HG02938 (cell line): Measurements from ENCODE around the gene DIPK1B.
"Not testable (repeated sequence)": the region's sequence is repeated elsewhere in the genome, so short reads cannot be mapped to it uniquely, and the experiment has no call there.

Experiments used
- ATAC-seq: cut with Tn5 transposase; IDR thresholded peaks from one replicate; pipeline ENCODE4 v1.9.1; 2021; ENCODE audit warnings: mild to moderate bottlenecking, moderate library complexity; ENCODE audit not compliant: unreplicated experiment

Gene DIPK1B

GRCh38 chr9:136748666-136749611 is 36.6 kb downstream of the DIPK1B start:
- ATAC-seq, result no peak

DNA sequence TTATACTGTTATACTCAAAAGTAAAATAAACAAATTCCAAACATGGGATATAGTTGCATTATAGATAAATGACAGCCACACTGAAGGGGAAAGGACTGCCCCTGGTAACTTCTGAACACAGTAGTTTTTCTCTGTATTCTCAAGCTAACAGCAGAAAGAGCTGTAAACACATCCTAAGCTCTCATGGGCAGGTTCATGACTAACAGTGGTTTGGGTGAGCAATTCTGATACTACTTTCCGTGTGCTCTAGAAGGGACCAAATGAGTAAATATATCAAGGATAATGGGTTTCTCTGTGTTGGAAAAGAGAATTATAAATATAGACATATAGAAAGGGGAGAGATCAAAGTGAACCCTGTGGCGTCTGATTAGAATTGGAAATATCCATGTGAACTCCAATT is 38.2 kb downstream of the DIPK1B start:
- ATAC-seq, result no peak

- ATAC-seq, result no peak
These were observed 38.9 kb downstream of the DIPK1B start for GRCh38 chr9:136751244-136751643.

DNA sequence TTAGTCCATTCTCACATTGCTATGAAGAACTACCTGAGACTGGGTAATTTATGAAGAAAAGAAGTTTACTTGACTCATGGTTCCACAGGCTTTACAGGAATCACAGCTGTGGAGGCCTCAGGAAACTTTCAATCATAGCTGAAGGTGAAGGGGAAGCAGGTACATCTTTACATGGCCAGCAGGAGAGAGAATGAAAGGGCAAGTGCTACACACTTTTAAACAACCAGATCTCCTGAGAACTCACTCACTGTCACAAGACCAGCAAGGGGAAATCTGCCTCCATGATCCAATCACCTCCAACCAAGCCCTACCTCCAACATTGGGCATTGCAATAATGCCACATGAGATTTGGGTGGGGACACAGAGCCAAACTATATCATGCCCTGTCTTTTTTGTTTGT is 39.4 kb downstream of the DIPK1B start:
- ATAC-seq, result no peak

DNA sequence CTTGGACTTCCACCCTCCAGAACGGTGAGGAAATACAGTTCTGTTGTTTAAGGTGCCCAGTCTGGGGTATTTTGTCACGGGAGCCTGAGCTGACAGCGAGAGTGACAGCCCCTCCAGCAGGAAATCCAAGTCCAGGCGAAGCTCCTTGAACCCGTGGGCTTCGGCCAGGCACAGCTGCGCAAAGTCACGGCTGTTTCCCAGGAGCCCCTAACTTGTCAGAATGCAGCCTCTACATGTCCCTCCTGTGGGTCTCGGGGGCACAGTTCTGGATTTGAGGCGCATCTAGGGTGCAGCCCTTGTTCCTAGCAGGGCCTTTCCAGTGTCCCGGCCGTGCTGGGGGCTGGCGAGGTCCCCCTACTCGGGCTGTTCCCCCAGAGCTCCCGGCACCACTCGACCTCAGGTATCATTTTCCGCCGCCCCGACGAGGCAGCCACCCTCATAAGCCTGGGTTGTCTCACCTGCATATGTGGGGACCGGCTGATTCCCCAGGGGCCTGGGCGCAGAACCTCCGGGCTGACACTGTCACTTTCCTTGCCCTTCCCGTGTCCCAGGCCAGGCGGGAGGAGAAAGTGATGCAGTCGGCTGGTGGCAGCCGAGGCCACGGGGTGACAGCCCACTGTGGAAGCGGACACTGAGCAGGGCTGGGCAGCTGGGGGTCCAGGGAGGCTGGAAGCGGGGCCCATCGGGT is 41.1 kb downstream of the DIPK1B start:
- ATAC-seq, result no peak

DNA sequence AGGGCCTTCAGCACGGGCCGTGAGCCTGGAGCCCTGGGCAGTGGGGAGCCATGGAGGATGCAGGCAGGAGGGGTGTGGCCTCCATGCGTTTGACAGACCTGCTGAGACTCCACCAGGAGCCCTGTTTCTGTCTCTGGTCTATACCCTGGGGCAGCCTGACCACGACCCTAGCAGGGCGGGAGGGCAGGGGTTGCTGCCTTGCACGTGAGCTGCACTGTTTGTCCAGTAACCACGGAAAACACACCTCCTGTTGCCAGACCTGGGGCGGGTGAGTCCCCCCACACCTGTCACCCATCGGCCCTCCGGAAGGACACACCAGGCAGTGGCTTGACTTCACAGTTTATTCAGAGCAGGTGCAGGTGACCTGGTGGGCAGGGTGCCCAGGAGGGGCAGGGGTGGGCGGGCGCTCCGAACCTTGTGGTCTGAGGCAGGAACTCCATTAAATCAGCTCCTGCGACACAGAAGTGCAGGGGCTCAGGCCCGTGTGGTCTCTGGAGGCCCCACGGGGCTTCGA is 41.7 kb downstream of the DIPK1B start:
- ATAC-seq, result no peak

DNA sequence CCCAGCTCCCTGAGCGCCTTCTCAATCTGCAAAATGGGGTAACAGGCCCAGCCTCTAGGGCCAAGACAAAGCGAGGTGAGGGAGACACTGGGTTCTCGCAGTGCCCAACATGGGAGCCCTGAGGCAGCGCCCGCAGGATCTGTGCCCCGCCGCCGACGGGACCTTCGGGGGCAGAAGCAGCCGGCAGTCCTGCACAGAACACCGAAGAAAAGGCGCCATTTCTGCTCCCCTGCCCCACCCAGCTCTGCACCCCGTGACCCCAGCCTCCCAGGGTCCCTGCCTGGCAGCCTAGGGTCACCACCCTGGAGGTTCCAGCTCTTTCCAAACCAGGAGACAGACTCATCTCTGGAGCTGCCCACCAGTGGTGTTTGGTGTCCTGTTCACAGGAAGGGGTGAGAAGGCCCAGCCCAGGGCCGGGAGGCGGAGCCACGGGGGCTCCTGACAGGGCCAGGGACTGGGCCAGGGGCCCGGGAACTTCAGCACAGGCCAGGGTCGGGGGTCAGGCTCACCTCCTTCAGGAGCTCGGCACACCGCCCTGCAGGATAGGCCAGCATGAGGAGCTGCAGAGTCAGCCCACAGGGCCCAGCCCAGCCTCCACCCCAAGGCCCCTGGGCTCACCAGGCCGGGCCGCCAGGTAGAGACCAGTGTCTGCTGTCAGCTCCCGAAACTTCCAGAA is 42.4 kb downstream of the DIPK1B start:
- ATAC-seq, result no peak

DNA sequence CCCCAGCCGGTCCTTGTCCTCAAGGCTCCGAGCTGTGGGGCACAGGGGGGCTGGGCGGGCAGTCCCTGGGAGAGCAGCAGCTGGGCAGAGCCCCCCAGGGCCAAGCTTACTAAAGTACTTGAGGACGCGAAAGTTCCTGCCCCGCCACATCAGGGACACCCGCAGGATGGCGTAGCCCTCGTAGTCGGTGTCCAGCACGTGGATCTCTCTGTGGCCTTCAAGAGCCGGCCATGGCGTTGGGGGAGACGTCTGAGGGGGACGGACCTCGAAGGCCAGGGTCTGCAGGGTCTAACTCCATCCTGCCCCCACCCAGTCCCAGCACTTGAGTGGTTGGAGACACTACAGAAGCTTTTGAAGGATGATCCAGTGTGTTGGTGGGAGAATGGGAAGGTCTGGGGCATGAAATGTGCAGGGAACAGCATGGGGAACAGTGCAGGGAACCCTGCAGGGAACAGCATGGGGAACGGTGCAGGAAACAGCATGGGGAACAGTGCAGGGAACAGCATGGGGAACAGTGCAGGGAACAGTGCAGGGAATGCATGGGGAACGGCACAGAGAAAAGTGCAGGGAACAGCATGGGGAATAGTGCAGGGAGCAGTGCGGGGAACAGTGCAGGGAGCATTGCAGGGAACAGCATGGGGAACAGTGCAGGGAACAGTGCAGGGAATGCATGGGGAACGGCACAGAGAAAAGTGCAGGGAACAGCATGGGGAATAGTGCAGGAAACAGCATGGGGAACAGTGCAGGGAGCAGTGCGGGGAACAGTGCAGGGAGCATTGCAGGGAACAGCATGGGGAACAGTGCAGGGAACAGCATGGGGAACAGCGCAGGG is 43.1 kb downstream of the DIPK1B start:
- ATAC-seq, result not testable (repeated sequence)

DNA sequence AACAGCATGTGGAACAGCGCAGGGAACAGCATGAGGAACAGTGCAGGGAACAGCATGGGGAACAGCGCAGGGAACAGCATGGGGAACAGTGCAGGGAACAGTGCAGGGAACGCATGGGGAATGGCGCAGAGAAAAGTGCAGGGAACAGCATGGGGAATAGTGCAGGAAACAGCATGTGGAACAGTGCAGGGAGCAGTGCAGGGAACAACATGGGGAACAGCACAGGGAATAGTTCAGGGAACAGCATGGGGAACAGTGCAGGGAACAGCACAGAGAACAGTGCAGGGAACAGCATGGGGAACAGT is 43.7 kb downstream of the DIPK1B start:
- ATAC-seq, result no peak

- ATAC-seq, result no peak
These were observed 44.5 kb downstream of the DIPK1B start for GRCh38 chr9:136756836-136757235.

- ATAC-seq, result no peak
These were observed 45.0 kb downstream of the DIPK1B start for GRCh38 chr9:136757328-136757727.

- no peak for ATAC-seq
These were observed 45.4 kb downstream of the DIPK1B start for GRCh38 chr9:136757751-136758140.

DNA sequence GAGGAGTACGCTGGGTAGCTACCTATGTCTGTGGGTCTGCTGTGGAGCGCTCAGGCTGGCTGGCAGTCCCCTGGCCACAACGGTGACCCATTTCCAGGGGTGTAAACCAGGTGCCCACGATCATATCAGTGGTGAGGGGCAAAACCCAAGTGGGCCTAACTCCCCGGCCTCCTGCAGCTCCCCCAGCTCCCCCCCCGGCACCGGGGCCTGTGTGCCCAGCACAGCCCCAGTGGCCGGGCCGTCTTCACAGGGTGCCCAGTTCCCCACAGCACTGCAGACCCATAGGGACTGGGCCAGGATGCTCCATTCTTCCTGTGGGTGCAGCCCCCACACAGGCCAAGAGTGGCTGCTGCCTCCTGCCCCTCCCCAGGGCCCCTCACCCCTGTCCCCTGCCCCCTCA is 46.6 kb downstream of the DIPK1B start:
- ATAC-seq, result no peak

DNA sequence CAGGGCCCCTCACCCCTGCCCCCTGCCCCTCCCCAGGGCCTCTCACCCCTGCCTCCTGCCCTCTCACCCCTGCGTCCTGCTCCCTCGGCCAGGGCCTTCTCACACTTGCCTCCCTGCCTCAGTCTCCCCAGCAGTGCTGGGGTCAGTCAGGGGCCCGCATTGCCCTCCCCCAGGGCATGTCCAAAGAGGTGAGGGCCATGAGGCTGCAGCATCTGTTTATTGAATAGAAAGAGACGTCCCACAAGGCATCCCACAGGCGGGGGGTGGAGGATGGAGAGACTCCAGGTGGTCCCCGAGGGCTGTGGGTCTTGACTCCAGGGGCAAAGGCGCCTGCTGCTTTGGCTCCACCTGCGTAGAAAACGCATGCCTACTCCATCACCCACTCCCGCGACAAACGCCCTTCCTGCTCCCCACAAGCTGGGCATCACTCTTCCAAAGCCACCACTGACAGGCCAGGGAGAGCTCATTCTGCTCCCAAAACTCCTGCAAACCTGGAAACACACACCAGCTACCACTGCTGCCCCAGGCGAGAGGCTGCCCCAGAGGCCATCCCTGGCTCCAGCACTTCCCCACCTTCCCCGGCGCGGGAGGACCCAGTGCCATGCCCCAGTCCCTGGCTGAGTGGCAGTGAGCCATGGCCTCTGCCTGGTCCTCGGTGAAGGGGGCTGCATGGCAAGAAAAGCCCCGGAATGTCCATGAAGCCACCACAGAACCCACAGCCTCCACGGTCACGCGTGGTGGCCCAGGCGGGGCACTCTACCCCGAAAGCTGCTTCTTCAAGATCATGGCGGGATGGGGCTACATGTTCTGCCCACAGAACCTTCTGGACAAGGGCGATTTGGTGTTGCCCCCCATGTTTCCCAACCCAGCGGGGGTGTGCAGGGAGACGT is 47.3 kb downstream of the DIPK1B start:
- ATAC-seq, result no peak

- no peak for ATAC-seq
These were observed 48.1 kb downstream of the DIPK1B start for GRCh38 chr9:136760424-136760823.

GRCh38 chr9:136760834-136761544 is 48.6 kb downstream of the DIPK1B start:
- ATAC-seq, result not testable (repeated sequence)

- ATAC-seq, result no peak
These were observed 49.2 kb downstream of the DIPK1B start for GRCh38 chr9:136761545-136761981.

GRCh38 chr9:136762221-136762691 is 49.9 kb downstream of the DIPK1B start:
- ATAC-seq, result no peak
